WTC11 (cell line): Measurements from ENCODE around the gene MEA1.

Experiments used
- FOXP1 ChIP-seq: sonication (generic); formaldehyde crosslinking; IDR thresholded peaks from 2 replicates; pipeline ENCODE4 v1.8.0; 2022; ENCODE audit warnings: missing genetic modification reagents, mild to moderate bottlenecking, moderate library complexity, borderline replicate concordance
- RELA ChIP-seq: sonication (generic); formaldehyde crosslinking; IDR thresholded peaks from 2 replicates; pipeline ENCODE4 v1.8.1; 2022; ENCODE audit warnings: missing genetic modification reagents, mild to moderate bottlenecking, borderline replicate concordance
- TF ChIP-seq, protein P1 (sequence below): sonication (generic); formaldehyde crosslinking; IDR thresholded peaks from 2 replicates; pipeline ENCODE4 v1.8.0; 2023; ENCODE audit warnings: mild to moderate bottlenecking, missing genetic modification reagents
- TF ChIP-seq, protein P2 (sequence below): fragments of 200-600 bp; IDR thresholded peaks from 2 replicates; pipeline ENCODE4 v1.8.0; 2022; ENCODE audit warnings: antibody characterized with exemption
- TF ChIP-seq, protein P3 (sequence below): sonication (generic); formaldehyde crosslinking; IDR thresholded peaks from 2 replicates; pipeline ENCODE4 v1.8.1; 2022; ENCODE audit warnings: missing genetic modification reagents, borderline replicate concordance
- TF ChIP-seq, protein P4 (sequence below): sonication (generic); formaldehyde crosslinking; IDR thresholded peaks from 2 replicates; pipeline ENCODE4 v1.8.1; 2022; ENCODE audit warnings: low read depth, mild to moderate bottlenecking, moderate library complexity, missing genetic modification reagents, borderline replicate concordance
- TF ChIP-seq, protein P5 (sequence below): sonication (generic); formaldehyde crosslinking; IDR thresholded peaks from 2 replicates; pipeline ENCODE4 v1.8.1; 2022; ENCODE audit warnings: low read depth, missing genetic modification reagents, borderline replicate concordance
- TF ChIP-seq, protein P6 (sequence below): sonication (generic); formaldehyde crosslinking; IDR thresholded peaks from 2 replicates; pipeline ENCODE4 v1.8.0; 2022; ENCODE audit warnings: mild to moderate bottlenecking, missing genetic modification reagents

DNA sequence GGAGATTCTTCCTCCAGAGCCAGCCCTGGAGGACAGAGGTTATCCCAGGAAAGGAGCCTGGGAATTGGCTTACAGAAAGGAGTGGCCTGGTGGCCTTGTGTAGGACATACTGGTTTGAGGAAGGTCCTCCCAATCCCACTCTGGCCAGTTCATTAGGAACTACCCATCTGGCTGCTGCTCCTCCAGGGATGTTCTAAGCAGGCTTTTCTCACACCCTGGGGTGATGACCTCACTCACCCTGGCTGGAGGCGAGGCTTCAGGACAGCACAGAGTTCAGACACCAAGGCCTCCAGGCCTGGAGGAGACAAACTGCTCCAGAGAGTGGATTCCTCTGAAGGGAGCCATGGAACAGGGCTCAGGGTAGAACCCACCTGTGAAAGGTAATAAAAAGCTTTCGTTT, 44.3 kb downstream of the MEA1 start:
- TF ChIP-seq FOXP1 (no peak), RELA (CRISPR knock-in tag) (no peak)
- TF ChIP-seq, protein P1, sequence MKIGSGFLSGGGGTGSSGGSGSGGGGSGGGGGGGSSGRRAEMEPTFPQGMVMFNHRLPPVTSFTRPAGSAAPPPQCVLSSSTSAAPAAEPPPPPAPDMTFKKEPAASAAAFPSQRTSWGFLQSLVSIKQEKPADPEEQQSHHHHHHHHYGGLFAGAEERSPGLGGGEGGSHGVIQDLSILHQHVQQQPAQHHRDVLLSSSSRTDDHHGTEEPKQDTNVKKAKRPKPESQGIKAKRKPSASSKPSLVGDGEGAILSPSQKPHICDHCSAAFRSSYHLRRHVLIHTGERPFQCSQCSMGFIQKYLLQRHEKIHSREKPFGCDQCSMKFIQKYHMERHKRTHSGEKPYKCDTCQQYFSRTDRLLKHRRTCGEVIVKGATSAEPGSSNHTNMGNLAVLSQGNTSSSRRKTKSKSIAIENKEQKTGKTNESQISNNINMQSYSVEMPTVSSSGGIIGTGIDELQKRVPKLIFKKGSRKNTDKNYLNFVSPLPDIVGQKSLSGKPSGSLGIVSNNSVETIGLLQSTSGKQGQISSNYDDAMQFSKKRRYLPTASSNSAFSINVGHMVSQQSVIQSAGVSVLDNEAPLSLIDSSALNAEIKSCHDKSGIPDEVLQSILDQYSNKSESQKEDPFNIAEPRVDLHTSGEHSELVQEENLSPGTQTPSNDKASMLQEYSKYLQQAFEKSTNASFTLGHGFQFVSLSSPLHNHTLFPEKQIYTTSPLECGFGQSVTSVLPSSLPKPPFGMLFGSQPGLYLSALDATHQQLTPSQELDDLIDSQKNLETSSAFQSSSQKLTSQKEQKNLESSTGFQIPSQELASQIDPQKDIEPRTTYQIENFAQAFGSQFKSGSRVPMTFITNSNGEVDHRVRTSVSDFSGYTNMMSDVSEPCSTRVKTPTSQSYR (CRISPR knock-in tag) = no peak
- TF ChIP-seq, protein P2, sequence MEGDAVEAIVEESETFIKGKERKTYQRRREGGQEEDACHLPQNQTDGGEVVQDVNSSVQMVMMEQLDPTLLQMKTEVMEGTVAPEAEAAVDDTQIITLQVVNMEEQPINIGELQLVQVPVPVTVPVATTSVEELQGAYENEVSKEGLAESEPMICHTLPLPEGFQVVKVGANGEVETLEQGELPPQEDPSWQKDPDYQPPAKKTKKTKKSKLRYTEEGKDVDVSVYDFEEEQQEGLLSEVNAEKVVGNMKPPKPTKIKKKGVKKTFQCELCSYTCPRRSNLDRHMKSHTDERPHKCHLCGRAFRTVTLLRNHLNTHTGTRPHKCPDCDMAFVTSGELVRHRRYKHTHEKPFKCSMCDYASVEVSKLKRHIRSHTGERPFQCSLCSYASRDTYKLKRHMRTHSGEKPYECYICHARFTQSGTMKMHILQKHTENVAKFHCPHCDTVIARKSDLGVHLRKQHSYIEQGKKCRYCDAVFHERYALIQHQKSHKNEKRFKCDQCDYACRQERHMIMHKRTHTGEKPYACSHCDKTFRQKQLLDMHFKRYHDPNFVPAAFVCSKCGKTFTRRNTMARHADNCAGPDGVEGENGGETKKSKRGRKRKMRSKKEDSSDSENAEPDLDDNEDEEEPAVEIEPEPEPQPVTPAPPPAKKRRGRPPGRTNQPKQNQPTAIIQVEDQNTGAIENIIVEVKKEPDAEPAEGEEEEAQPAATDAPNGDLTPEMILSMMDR = no peak
- TF ChIP-seq, protein P3, sequence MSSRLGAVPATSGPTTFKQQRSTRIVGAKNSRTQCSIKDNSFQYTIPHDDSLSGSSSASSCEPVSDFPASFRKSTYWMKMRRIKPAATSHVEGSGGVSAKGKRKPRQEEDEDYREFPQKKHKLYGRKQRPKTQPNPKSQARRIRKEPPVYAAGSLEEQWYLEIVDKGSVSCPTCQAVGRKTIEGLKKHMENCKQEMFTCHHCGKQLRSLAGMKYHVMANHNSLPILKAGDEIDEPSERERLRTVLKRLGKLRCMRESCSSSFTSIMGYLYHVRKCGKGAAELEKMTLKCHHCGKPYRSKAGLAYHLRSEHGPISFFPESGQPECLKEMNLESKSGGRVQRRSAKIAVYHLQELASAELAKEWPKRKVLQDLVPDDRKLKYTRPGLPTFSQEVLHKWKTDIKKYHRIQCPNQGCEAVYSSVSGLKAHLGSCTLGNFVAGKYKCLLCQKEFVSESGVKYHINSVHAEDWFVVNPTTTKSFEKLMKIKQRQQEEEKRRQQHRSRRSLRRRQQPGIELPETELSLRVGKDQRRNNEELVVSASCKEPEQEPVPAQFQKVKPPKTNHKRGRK (CRISPR knock-in tag) = no peak
- TF ChIP-seq, protein P4, sequence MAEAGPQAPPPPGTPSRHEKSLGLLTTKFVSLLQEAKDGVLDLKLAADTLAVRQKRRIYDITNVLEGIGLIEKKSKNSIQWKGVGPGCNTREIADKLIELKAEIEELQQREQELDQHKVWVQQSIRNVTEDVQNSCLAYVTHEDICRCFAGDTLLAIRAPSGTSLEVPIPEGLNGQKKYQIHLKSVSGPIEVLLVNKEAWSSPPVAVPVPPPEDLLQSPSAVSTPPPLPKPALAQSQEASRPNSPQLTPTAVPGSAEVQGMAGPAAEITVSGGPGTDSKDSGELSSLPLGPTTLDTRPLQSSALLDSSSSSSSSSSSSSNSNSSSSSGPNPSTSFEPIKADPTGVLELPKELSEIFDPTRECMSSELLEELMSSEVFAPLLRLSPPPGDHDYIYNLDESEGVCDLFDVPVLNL (CRISPR knock-in tag) = no peak
- TF ChIP-seq, protein P5, sequence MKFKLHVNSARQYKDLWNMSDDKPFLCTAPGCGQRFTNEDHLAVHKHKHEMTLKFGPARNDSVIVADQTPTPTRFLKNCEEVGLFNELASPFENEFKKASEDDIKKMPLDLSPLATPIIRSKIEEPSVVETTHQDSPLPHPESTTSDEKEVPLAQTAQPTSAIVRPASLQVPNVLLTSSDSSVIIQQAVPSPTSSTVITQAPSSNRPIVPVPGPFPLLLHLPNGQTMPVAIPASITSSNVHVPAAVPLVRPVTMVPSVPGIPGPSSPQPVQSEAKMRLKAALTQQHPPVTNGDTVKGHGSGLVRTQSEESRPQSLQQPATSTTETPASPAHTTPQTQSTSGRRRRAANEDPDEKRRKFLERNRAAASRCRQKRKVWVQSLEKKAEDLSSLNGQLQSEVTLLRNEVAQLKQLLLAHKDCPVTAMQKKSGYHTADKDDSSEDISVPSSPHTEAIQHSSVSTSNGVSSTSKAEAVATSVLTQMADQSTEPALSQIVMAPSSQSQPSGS = no peak
- TF ChIP-seq, protein P6, sequence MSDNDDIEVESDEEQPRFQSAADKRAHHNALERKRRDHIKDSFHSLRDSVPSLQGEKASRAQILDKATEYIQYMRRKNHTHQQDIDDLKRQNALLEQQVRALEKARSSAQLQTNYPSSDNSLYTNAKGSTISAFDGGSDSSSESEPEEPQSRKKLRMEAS (CRISPR knock-in tag) = no peak
